IPS-15b (cell line): ENCODE measurements around the gene IFIT3.

Source experiments
- H3K27me3 ChIP-seq: one replicate; pipeline ENCODE4 v1.6.1; 2013; ENCODE audit warnings: low read length; ENCODE audit not compliant: control insufficient read depth, insufficient read depth
- H3K36me3 ChIP-seq: one replicate; pipeline ENCODE4 v1.6.1; 2013; ENCODE audit warnings: low read length; ENCODE audit not compliant: control insufficient read depth, insufficient read depth
- H3K4me1 ChIP-seq: one replicate; pipeline ENCODE4 v1.6.1; 2013; ENCODE audit warnings: mild to moderate bottlenecking, low read length; ENCODE audit not compliant: control insufficient read depth, insufficient read depth
- H3K4me3 ChIP-seq: one replicate; pipeline ENCODE4 v1.5.1; 2013; ENCODE audit warnings: low read depth, low read length
- H3K9ac ChIP-seq: one replicate; pipeline ENCODE4 v1.6.1; 2013; ENCODE audit warnings: low read depth, mild to moderate bottlenecking, low read length
- H3K9me3 ChIP-seq: one replicate; pipeline ENCODE4 v1.6.1; 2013; ENCODE audit warnings: mild to moderate bottlenecking, low read length; ENCODE audit not compliant: control insufficient read depth, insufficient read depth

Gene IFIT3

DNA sequence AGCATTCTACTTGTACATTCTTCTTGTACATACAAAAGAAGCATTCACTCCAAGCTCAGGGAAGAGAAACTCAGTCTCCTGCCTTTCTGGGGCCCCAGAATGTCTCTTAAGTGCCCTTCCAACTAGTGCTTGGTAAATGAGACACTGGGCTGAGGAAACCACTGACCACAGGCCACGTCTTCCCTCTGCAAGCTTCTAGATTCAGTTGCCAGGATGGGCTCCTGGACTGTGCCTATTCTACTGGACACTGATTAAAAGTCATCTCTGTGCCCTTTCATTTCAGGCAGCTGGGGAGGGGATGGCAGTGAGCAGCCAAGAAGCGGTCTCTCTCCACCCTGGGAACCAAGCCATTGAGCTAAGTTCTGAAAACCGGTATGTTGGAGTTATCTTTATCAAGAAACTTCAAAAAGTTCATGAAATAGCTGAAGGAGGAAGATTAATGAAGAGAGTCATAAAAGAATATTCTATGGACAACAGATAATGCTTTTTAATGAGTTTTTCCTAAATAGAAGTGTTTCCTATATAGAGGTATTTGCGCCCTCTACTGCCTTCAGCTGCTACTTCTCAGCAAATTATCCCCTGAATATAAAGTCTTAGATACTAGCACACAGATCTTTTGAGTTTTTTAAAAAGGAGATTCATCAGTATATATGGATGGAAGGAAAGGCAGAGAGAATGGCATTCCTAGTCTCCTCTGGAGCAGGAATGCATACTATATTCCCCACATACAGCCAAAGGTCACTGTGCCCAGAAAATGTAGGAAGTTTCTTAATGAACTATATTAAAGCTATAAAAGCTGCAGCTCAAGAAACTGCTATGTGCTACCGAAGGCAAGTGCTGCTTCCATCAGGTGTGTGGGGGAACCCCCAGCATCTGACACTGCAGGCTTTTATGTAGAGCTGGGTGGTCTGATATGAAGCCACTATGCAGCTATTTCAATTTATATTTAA lies 41.6 kb downstream of the IFIT3 start:
- Histone ChIP-seq H3K9me3 (no peaks in the 10 kb centered on the region), H3K36me3 (no peaks in the 10 kb centered on the region), H3K4me3 (no peak overlapping the region), H3K9ac (no peak overlapping the region), H3K4me1 (no peaks in the 10 kb centered on the region), H3K27me3 (no peaks in the 10 kb centered on the region)

- Histone ChIP-seq H3K27me3 (no peaks in the 10 kb centered on the region), H3K9me3 (no peaks in the 10 kb centered on the region), H3K9ac (no peak overlapping the region), H3K36me3 (no peaks in the 10 kb centered on the region), H3K4me3 (no peak overlapping the region), H3K4me1 (no peaks in the 10 kb centered on the region)
Measured at GRCh38 chr10:89371079-89371478, 43.3 kb downstream of the IFIT3 start.

DNA sequence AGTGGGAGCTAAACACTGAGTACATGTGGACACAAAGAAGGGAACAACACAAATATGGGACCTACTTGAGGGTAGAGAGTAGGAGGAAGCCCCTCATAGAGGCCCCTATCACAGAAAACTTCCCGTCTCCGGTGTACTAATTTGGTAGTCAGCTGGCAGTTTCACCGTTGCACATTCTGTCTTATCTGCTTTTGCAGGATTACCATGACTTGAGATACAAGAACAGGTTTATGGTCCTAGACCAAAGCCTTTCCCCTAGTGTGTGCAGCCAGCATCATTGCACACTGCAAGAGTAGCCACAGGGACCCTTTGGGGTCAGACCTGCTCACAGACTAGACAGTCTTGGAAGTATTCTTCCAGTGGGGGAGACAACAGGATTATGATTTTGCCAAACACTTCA lies 44.2 kb downstream of the IFIT3 start:
- Histone ChIP-seq H3K4me1 (no peaks in the 10 kb centered on the region), H3K4me3 (no peak overlapping the region), H3K27me3 (no peaks in the 10 kb centered on the region), H3K36me3 (no peaks in the 10 kb centered on the region), H3K9me3 (no peaks in the 10 kb centered on the region), H3K9ac (no peak overlapping the region)

DNA sequence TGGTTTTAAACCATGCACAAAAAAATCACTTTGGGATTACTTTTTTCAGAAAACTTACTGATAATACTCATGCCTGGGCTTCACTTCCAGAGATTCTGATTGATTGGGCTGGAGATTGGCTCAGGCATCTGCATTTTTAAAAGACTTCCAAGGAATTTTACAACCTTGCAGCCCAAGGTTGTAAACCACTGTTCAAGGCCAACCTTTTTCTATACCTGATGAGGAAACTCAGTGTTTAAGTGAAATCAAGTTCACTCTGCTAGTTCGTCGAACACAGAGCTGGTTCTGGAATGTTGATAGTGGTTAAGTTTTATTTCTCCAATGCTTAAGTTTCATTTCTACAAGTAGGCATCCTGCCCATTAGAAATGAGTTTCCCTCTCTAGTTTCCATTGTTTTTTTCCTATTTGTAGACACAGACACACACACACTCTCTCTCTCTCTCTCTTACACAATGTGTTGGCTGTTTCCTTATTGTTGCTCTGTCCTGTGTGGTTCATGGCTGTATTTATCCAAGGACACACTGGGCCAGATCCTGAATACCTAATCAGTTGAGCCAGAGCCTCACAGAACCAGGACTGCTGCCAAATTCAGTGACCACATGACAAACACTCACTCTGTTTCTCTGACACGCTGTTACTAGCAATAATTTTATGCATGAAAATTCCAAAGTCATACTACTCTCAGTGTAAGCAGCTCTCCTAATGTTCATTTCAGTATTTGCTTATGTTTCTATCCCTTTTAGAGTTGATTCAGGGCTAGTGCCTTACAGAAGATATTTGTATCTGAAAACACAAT lies 46.3 kb downstream of the IFIT3 start:
- Histone ChIP-seq H3K4me3 (no peak overlapping the region), H3K36me3 (no peaks in the 10 kb centered on the region), H3K9me3 (no peaks in the 10 kb centered on the region), H3K27me3 (no peaks in the 10 kb centered on the region), H3K9ac (no peak overlapping the region), H3K4me1 (no peaks in the 10 kb centered on the region)

DNA sequence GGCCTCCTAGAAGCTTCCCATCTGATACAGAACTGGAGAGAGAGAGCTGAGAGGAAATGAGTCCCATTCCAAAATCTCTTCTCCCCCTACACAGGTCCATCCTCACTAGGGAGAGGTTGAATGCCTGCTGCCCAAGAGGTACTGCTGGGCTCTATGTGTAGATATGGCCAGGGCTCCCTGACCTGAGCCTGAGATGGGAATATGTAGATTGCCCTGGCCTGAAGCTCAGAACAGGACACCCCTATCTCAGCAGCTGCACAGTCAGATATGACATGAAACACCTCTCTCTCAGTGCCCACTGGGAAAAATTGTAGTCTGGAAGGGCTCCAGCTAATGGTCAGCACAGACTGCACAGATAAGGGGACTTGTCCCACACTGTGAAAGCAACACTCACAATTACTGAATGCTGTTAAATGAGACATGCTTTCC lies 46.9 kb downstream of the IFIT3 start:
- no peaks in the 10 kb centered on the region for H3K9me3 ChIP-seq
- no peak overlapping the region for H3K4me3 ChIP-seq
- H3K36me3 ChIP-seq: no peaks in the 10 kb centered on the region
- no peaks in the 10 kb centered on the region for H3K27me3 ChIP-seq
- no peaks in the 10 kb centered on the region for H3K4me1 ChIP-seq
- H3K9ac ChIP-seq: no peak overlapping the region

- Histone ChIP-seq H3K27me3 (no peaks in the 10 kb centered on the region), H3K9ac (no peak within 1 kb of the TSS), H3K36me3 (no peaks in the 10 kb centered on the region), H3K4me1 (no peaks in the 10 kb centered on the region), H3K4me3 (no peak within 1 kb of the TSS), H3K9me3 (no peaks in the 10 kb centered on the region)
Measured at GRCh38 chr10:89377705-89378637, 50.2 kb downstream of the IFIT3 start, which contains the start of gene IFIT1B. Gene IFIT1B (plus strand): TSS chr10:89378056. CDS start chr10:89378136, 80 bp downstream.

DNA sequence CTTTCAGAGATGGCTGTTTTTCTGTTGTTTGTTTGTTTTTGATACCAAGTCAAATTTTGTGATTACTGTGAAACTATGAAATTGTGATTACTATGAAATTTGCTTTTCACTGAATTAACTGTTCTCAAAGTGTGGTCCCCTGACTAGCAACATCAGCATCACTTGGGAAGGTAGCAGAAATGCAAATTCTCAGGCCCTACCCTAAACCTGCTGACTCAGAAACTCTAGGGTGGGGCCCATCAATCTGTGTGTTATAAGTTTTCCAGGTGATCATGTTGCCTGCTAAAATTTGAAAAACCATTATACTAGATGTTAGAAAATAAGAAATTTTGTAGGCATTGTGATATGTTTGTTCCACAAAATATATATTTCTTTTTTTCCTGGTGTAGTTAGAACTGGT lies 51.3 kb downstream of the IFIT3 start:
- no peaks in the 10 kb centered on the region for H3K27me3 ChIP-seq
- no peak overlapping the region for H3K4me3 ChIP-seq
- no peaks in the 10 kb centered on the region for H3K9me3 ChIP-seq
- H3K9ac ChIP-seq: no peak overlapping the region
- H3K36me3 ChIP-seq: no peaks in the 10 kb centered on the region
- no peaks in the 10 kb centered on the region for H3K4me1 ChIP-seq

DNA sequence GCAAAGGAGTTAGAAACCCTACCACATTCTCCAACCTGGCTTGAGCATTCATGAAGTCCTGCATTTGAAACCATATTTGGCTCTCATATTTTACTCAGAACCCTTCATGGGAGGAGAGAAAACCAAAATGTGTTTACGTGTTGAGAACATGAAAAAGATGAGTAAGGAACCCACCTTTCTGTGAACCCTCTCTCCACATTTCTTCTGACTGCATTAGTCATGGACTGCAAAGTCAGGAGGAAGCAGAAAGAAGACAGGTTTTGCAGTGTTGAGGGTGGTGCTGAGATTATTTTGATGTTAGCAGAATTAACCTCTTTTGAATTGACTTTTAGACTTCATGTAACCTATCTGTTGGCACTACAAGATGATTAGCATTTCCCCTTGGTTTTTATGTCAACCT lies 55.0 kb downstream of the IFIT3 start:
- H3K9ac ChIP-seq: no peak overlapping the region
- H3K4me3 ChIP-seq: no peak overlapping the region
- no peaks in the 10 kb centered on the region for H3K36me3 ChIP-seq
- peaks cover 6% of the 10 kb centered on the region for H3K4me1 ChIP-seq
- H3K9me3 ChIP-seq: no peaks in the 10 kb centered on the region
- H3K27me3 ChIP-seq: no peaks in the 10 kb centered on the region

- H3K36me3 ChIP-seq: no peaks in the 10 kb centered on the region
Measured at GRCh38 chr10:89384474-89385340, 56.9 kb downstream of the IFIT3 start.

DNA sequence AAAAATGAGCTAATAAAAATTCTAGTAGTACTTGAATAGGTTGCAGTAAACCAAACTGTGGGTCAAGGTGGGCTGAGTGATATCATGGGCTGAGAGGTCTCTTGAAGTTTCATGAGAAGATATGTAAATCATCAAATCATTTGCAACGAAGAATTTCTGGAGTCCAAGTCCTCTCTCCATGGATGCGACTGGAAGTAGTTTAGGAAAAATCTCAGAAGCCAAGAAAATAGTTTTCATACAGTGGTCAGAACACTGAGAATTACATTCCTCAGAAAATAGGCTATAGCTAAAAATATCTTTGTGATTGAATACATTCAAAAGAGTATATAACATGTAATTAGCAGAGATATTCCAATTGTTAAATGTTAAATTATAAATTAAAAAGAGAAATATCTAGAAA lies 61.0 kb downstream of the IFIT3 start:
- no peaks in the 10 kb centered on the region for H3K9me3 ChIP-seq
- no peaks in the 10 kb centered on the region for H3K36me3 ChIP-seq
- no peak overlapping the region for H3K9ac ChIP-seq
- no peaks in the 10 kb centered on the region for H3K27me3 ChIP-seq
- H3K4me3 ChIP-seq: no peak overlapping the region
- peaks cover 15% of the 10 kb centered on the region for H3K4me1 ChIP-seq

More at GRCh38 chr10:89384474-89385340, 56.9 kb downstream of the IFIT3 start:
- H3K9ac ChIP-seq: no peak overlapping the region
- H3K4me3 ChIP-seq: no peak overlapping the region
- no peaks in the 10 kb centered on the region for H3K9me3 ChIP-seq
- H3K4me1 ChIP-seq: peaks cover 6% of the 10 kb centered on the region
- no peaks in the 10 kb centered on the region for H3K27me3 ChIP-seq
